Measurements from ENCODE around the gene ELOVL6. TPM values are rescaled to one million over a fixed set of nuclear protein-coding genes. Genes with fewer than 3 reads are reported as not detected.

The ELOVL6 gene
- total and polyA plus RNA-seq, 2 of the 4 experiments (the other 2 are of a cell fraction): 17.9 to 19.0 TPM

- Histone ChIP-seq H3K4me3 (ENCODE audit: insufficient read depth, low read depth, low read length) (no peak overlapping the region), H3K9me1 (ENCODE audit: insufficient read depth, low read length) (no peaks in the 10 kb centered on the region), H2BK20ac (ENCODE audit: low read depth, low read length) (no peak overlapping the region), H3K56ac (ENCODE audit: extremely low read depth, insufficient read depth, low read length) (no peak overlapping the region), H3K79me1 (ENCODE audit: low read depth in 1 of 2, low read length in 2 of 2) (peaks cover 8 to 9% of the 10 kb centered on the region in 2 experiments; a peak in 3 of 4 replicates), H3K27ac (ENCODE audit: insufficient read depth, low read length) (no peak overlapping the region), H3K4ac (ENCODE audit: low read depth, low read length) (no peak overlapping the region), H3K4me1 (ENCODE audit: control insufficient read depth, insufficient read depth, low read length) (0 out of 2 replicates have a peak, but pooled peaks cover 2% of the 10 kb centered on the region), H3K14ac (replicated peaks; ENCODE audit: low read depth, low read length) (no peak overlapping the region), H3K9ac (ENCODE audit: low read depth, low read length) (no peak overlapping the region), H4K8ac (ENCODE audit: low read depth in 2 of 2, low read length in 2 of 2) (no peak overlapping the region), H3K4me2 (ENCODE audit: low read depth, low read length) (no peak overlapping the region), H3K23ac (ENCODE audit: low read depth, low read length) (no peak overlapping the region), H4K20me1 (ENCODE audit: insufficient read depth, low read length) (no peaks in the 10 kb centered on the region), H4K91ac (ENCODE audit: insufficient read depth, low read depth, low read length) (no peak overlapping the region), H2BK120ac (ENCODE audit: low read depth, low read length) (no peak overlapping the region), H3K18ac (ENCODE audit: low read depth, low read length) (no peak overlapping the region), H3K9me3 (ENCODE audit: control insufficient read depth, insufficient read depth, low read length) (no peaks in the 10 kb centered on the region), H4K5ac (ENCODE audit: low read depth, low read length) (no peak overlapping the region), H2AK5ac (ENCODE audit: low read depth, low read length) (no peak overlapping the region), H2BK5ac (ENCODE audit: low read depth, low read length, poor library complexity, severe bottlenecking) (no peak overlapping the region), H2AFZ (replicated peaks; ENCODE audit: low read length, poor library complexity) (no peak overlapping the region), H3K27me3 (ENCODE audit: control insufficient read depth, insufficient read depth, low read length) (no peaks in the 10 kb centered on the region), H3K36me3 (ENCODE audit: control insufficient read depth, insufficient read depth, low read length) (no peaks in the 10 kb centered on the region), H2AK9ac (replicated peaks; ENCODE audit: low read depth, low read length, poor library complexity) (no peak overlapping the region), H2BK15ac (ENCODE audit: low read depth, low read length) (no peak overlapping the region)
- in situ Hi-C loops (cut with MboI; ENCODE audit: low sequenced_read_pairs) (no loop called here), intact Hi-C loops (cut with micrococcal nuclease) (no loop called here), dilution Hi-C loops (cut with HindIII; ENCODE audit: low sequenced_read_pairs, unreplicated experiment) (no loop called here)
- ChIA-PET CTCF (interaction anchor here (0.7 kb wide), 1 partner anchor 18 kb away, joined by 4 read pairs; no protein-coding TSS in a partner anchor), POLR2A (ENCODE audit: unreplicated experiment) (no interaction called here)
- BruUV-seq (replicated peaks): no TSS peak
- DNase-seq (no peak), ATAC-seq (ENCODE audit: low read depth) (no peak)
- TF ChIP-seq SMC3 (IDR thresholded peaks at IDR 0.05; ENCODE audit: low read depth, low read length): no peak
- no peak for TF ChIP-seq RAD21 (IDR thresholded peaks at IDR 0.05; ENCODE audit: low read length)
- TF ChIP-seq MAFK (IDR thresholded peaks at IDR 0.05; ENCODE audit: low read depth, low read length): no peak
- TF ChIP-seq NFE2L2 (IDR thresholded peaks at IDR 0.05; ENCODE audit: low read depth, low read length): no peak
- TF ChIP-seq, protein P1, sequence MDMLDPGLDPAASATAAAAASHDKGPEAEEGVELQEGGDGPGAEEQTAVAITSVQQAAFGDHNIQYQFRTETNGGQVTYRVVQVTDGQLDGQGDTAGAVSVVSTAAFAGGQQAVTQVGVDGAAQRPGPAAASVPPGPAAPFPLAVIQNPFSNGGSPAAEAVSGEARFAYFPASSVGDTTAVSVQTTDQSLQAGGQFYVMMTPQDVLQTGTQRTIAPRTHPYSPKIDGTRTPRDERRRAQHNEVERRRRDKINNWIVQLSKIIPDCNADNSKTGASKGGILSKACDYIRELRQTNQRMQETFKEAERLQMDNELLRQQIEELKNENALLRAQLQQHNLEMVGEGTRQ (IDR thresholded peaks at IDR 0.05; ENCODE audit: low read depth, low read length): no peak
- no peak for TF ChIP-seq FOS (IDR thresholded peaks at IDR 0.05; ENCODE audit: low read depth, low read length)
- TF ChIP-seq CHD1 (IDR thresholded peaks at IDR 0.05; ENCODE audit: low read depth, low read length): no peak
- TF ChIP-seq, protein P2, sequence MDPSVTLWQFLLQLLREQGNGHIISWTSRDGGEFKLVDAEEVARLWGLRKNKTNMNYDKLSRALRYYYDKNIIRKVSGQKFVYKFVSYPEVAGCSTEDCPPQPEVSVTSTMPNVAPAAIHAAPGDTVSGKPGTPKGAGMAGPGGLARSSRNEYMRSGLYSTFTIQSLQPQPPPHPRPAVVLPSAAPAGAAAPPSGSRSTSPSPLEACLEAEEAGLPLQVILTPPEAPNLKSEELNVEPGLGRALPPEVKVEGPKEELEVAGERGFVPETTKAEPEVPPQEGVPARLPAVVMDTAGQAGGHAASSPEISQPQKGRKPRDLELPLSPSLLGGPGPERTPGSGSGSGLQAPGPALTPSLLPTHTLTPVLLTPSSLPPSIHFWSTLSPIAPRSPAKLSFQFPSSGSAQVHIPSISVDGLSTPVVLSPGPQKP (IDR thresholded peaks at IDR 0.05; ENCODE audit: borderline replicate concordance, low read depth, low read length): no peak
- TF ChIP-seq RFX5 (IDR thresholded peaks at IDR 0.05; ENCODE audit: low read depth, low read length): no peak
- TF ChIP-seq CEBPB (IDR thresholded peaks at IDR 0.05; ENCODE audit: low read depth, low read length): no peak
- TF ChIP-seq MXI1 (IDR thresholded peaks at IDR 0.05; ENCODE audit: borderline replicate concordance, low read depth, low read length): no peak
- TF ChIP-seq BHLHE40 (IDR thresholded peaks at IDR 0.05; ENCODE audit: low read depth, low read length): no peak
- no peak for TF ChIP-seq POLR2A (IDR thresholded peaks at IDR 0.05; ENCODE audit: low read depth, low read length)
- TF ChIP-seq, protein P3, sequence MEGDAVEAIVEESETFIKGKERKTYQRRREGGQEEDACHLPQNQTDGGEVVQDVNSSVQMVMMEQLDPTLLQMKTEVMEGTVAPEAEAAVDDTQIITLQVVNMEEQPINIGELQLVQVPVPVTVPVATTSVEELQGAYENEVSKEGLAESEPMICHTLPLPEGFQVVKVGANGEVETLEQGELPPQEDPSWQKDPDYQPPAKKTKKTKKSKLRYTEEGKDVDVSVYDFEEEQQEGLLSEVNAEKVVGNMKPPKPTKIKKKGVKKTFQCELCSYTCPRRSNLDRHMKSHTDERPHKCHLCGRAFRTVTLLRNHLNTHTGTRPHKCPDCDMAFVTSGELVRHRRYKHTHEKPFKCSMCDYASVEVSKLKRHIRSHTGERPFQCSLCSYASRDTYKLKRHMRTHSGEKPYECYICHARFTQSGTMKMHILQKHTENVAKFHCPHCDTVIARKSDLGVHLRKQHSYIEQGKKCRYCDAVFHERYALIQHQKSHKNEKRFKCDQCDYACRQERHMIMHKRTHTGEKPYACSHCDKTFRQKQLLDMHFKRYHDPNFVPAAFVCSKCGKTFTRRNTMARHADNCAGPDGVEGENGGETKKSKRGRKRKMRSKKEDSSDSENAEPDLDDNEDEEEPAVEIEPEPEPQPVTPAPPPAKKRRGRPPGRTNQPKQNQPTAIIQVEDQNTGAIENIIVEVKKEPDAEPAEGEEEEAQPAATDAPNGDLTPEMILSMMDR (conservative IDR thresholded peaks at IDR 0.05; ENCODE audit: low read depth, low read length): no peak
- no peak for TF ChIP-seq RCOR1 (IDR thresholded peaks at IDR 0.05; ENCODE audit: insufficient replicate concordance, low read length)
- TF ChIP-seq MAZ (IDR thresholded peaks at IDR 0.05; ENCODE audit: borderline replicate concordance, low read depth, low read length): no peak
- no CpG with 5 or more reads among the region's 5 CpGs for WGBS, 2 experiments (ENCODE audit: extremely low coverage in 2 of 2, insufficient read length in 1 of 2)
Measured at GRCh38 chr4:110183643-110184042, 14.8 kb downstream of the ELOVL6 start.
